Prostate gland (tissue), 2 donors: ENCODE measurements around the gene SFXN2.
"Not testable (repeated sequence)": the region's sequence is repeated elsewhere in the genome, so short reads cannot be mapped to it uniquely, and the experiment has no call there.

Experiments
- CTCF ChIP-seq, 4 experiments: fragments of 200-600 bp in 2 of 4; fragments of 450-650 bp in 2 of 4; sonication (generic) in 2 of 4; IDR thresholded peaks; 1 replicate in 3 of 4; 2 replicates in 1 of 4; pipeline ENCODE4 v1.5.1; 2016 to 2019; ENCODE audit warnings: antibody characterized with exemption in 4 of 4, mild to moderate bottlenecking in 2 of 4, moderate library complexity in 2 of 4
- POLR2A ChIP-seq: fragments of 450-650 bp; IDR thresholded peaks from one replicate; pipeline ENCODE4 v1.6.1; 2016; ENCODE audit warnings: antibody characterized with exemption, mild to moderate bottlenecking
- POLR2AphosphoS5 ChIP-seq: sonication (generic); formaldehyde crosslinking; IDR thresholded peaks from one replicate; pipeline ENCODE4 v1.6.1; 2017; ENCODE audit warnings: antibody characterized with exemption

GRCh38 chr10:102742313-102742712 is 27.9 kb downstream of the SFXN2 start:
- TF ChIP-seq CTCF (IDR thresholded peaks at IDR 0.05); POLR2A; POLR2AphosphoS5: not testable (repeated sequence)
